Ishikawa (cell line): ENCODE measurements around the gene OSBPL10.

Experiments used
- CEBPB ChIP-seq: IDR thresholded peaks from 2 replicates; pipeline ENCODE4 v1.6.1; 2012
- CREB1 ChIP-seq: IDR thresholded peaks from 2 replicates; pipeline ENCODE4 v1.6.1; 2012; ENCODE audit warnings: low read depth
- EGR1 ChIP-seq: IDR thresholded peaks from 2 replicates; pipeline ENCODE4 v1.6.1; 2012
- EP300 ChIP-seq: IDR thresholded peaks from 2 replicates; pipeline ENCODE4 v1.6.1; 2012; ENCODE audit warnings: borderline replicate concordance
- FOXM1 ChIP-seq: IDR thresholded peaks from 2 replicates; pipeline ENCODE4 v1.6.1; 2012; ENCODE audit warnings: low read depth, borderline replicate concordance
- MAX ChIP-seq: IDR thresholded peaks from 2 replicates; pipeline ENCODE4 v1.6.1; 2012
- NFIC ChIP-seq: IDR thresholded peaks from 2 replicates; pipeline ENCODE4 v1.6.1; 2012
- RAD21 ChIP-seq: IDR thresholded peaks from 2 replicates; pipeline ENCODE4 v1.6.1; 2012; ENCODE audit warnings: low read depth
- REST ChIP-seq: IDR thresholded peaks from 2 replicates; pipeline ENCODE4 v1.6.1; 2012; ENCODE audit warnings: low read depth, mild to moderate bottlenecking
- TAF1 ChIP-seq: IDR thresholded peaks from 2 replicates; pipeline ENCODE4 v1.6.1; 2012; ENCODE audit warnings: low read depth, mild to moderate bottlenecking
- TCF12 ChIP-seq: IDR thresholded peaks from 2 replicates; pipeline ENCODE4 v1.6.1; 2012; ENCODE audit warnings: low read depth
- TEAD4 ChIP-seq: IDR thresholded peaks from 2 replicates; pipeline ENCODE4 v1.6.1; 2012
- USF1 ChIP-seq: IDR thresholded peaks from 2 replicates; pipeline ENCODE4 v1.6.1; 2012
- YY1 ChIP-seq: IDR thresholded peaks from 2 replicates; pipeline ENCODE4 v1.6.1; 2012; ENCODE audit warnings: low read depth
- ZBTB7A ChIP-seq: IDR thresholded peaks from 2 replicates; pipeline ENCODE4 v1.6.1; 2012; ENCODE audit warnings: low read depth

Gene OSBPL10

GRCh38 chr3:31853580-31853979 is 127.5 kb downstream of the OSBPL10 start:
- no peak for TF ChIP-seq REST
- no peak for TF ChIP-seq NFIC
- no peak for TF ChIP-seq CREB1
- TF ChIP-seq TAF1 = no peak
- no peak for TF ChIP-seq TEAD4
- no peak for TF ChIP-seq ZBTB7A
- TF ChIP-seq CEBPB = no peak
- no peak for TF ChIP-seq TCF12
- no peak for TF ChIP-seq EP300
- TF ChIP-seq EGR1 = no peak
- TF ChIP-seq FOXM1 = no peak
- TF ChIP-seq MAX = no peak
- TF ChIP-seq YY1 = no peak

GRCh38 chr3:31851278-31851677 is 129.8 kb downstream of the OSBPL10 start:
- TF ChIP-seq TAF1 = no peak
- no peak for TF ChIP-seq CREB1
- no peak for TF ChIP-seq TCF12
- TF ChIP-seq EGR1 = no peak
- TF ChIP-seq EP300 = no peak
- no peak for TF ChIP-seq USF1
- no peak for TF ChIP-seq RAD21
- TF ChIP-seq CEBPB = no peak
- no peak for TF ChIP-seq ZBTB7A
- TF ChIP-seq YY1 = no peak
- no peak for TF ChIP-seq MAX
- TF ChIP-seq TEAD4 = no peak
- no peak for TF ChIP-seq REST
- TF ChIP-seq FOXM1 = no peak
- TF ChIP-seq NFIC = no peak

GRCh38 chr3:31848911-31849310 is 132.2 kb downstream of the OSBPL10 start:
- TF ChIP-seq TAF1 (no peak), NFIC (no peak), ZBTB7A (no peak), EGR1 (no peak), EP300 (no peak), TEAD4 (no peak), TCF12 (no peak), CEBPB (no peak), FOXM1 (no peak), MAX (no peak), RAD21 (no peak), YY1 (no peak)

GRCh38 chr3:31848163-31848818 is 132.8 kb downstream of the OSBPL10 start:
- no peak for TF ChIP-seq CEBPB
- TF ChIP-seq TCF12 = no peak
- TF ChIP-seq FOXM1 = no peak
- TF ChIP-seq TAF1 = no peak
- no peak for TF ChIP-seq USF1
- no peak for TF ChIP-seq YY1
- no peak for TF ChIP-seq REST
- TF ChIP-seq ZBTB7A = no peak
